HG03066 (cell line): Measurements from ENCODE around the gene SYT1.

Experiments
- ATAC-seq: cut with Tn5 transposase; IDR thresholded peaks from one replicate; pipeline ENCODE4 v1.9.1; 2021; ENCODE audit warnings: low read depth; ENCODE audit not compliant: unreplicated experiment

SYT1 gene

GRCh38 chr12:79455286-79455685 lies 590.7 kb downstream of the SYT1 start:
- ATAC-seq = no peak

DNA sequence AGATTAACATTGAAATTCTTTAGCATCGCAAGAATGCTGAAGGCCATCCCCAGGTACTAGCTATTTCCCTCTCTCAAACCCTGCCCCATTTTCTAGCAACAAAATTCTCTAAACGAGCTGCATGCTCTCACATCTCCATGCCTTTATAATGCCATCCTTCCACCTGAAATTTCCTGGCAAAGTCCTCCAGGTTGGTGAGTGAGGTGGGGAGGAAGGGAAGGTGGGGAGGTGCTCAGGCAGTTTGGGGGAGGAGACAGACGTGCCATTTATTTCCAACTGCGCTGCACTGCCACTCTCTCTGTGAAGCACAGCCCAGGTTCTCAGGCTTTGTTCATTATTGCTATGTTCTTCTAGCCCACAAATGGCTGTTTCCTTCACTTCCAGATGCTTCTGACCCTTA lies 617.7 kb downstream of the SYT1 start:
- ATAC-seq = no peak

DNA sequence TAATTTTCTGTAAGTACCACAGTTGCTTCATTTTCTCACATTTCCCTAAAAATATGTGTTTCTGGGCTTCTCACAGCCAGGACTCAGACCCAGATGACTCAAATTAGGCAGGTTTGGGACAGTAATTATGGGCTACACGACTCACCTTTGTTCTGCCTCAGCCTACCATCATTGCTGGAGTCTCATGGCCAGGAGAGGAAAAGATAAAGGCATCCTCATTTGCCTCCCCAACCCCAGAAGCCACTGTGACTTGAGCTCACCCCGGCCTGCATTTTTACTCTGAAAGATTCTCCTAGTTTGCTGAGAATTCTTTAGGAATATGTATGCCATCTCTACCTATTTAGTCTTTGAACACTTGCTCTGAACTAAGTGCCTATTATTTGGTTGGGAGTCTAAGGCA lies 618.3 kb downstream of the SYT1 start:
- ATAC-seq = no peak

DNA sequence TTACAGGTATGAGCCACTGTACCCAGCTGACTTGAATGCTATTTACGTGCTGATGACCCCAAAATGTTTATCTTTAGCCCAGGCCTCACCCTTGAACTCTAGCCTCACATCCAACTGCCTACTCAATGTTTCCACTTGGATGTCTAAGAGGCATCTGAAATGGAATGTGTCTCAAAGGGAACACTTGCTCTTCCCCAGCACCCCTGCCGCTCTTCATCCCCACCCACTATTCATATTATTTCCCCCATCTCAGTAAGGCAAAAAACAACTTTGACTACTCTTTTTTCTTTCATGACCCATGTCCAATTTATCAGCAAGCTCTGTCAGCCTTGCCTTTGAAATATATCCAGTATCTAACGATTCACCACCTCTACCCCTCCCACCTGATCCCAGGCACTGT lies 621.6 kb downstream of the SYT1 start:
- no peak for ATAC-seq

GRCh38 chr12:79487386-79488110 lies 623.0 kb downstream of the SYT1 start:
- no peak for ATAC-seq
